Measurements from ENCODE around the gene SLC25A47.

SLC25A47 gene

GRCh38 chr14:100291305-100292075 lies 31.6 kb upstream of the SLC25A47 start:
- Histone ChIP-seq H3K79me2 (ENCODE audit: insufficient read depth, low read length) (no peaks in the 10 kb centered on the region), H2AFZ (ENCODE audit: low read length) (no peak overlapping the region), H3F3A (ENCODE audit: low read depth) (no peaks in the 10 kb centered on the region), H3K27me3 (ENCODE audit: insufficient read depth, low read length, poor library complexity, severe bottlenecking) (no peaks in the 10 kb centered on the region), H3K4me2 (ENCODE audit: low read depth, low read length, poor library complexity, severe bottlenecking) (no peak overlapping the region), H3K9ac (ENCODE audit: low read depth, low read length, poor library complexity, severe bottlenecking) (no peak overlapping the region), H3K36me3 (ENCODE audit: insufficient read depth, low read length) (peaks cover 26% of the 10 kb centered on the region; the same call in 1 of the 2 replicates), H3K9me3 (ENCODE audit: insufficient read depth, low read depth, low read length) (no peaks in the 10 kb centered on the region), H3K4me1 (ENCODE audit: insufficient read depth, low read length, poor library complexity, severe bottlenecking) (no peaks in the 10 kb centered on the region), H3K4me3 (ENCODE audit: low read length, poor library complexity, severe bottlenecking) (no peak overlapping the region), H3K9me2 (replicated peaks; ENCODE audit: low read depth, low read length) (no peaks in the 10 kb centered on the region), H4K20me1 (ENCODE audit: insufficient read depth, low read length, poor library complexity, severe bottlenecking) (no peaks in the 10 kb centered on the region)
- TF ChIP-seq EZH2phosphoT487 (IDR thresholded peaks at IDR 0.05; ENCODE audit: borderline replicate concordance): no peak
- TF ChIP-seq CTCF (conservative IDR thresholded peaks at IDR 0.05; ENCODE audit: low read length): no peak

- H3K4me1 ChIP-seq (ENCODE audit: insufficient read depth, low read length, poor library complexity, severe bottlenecking): no peaks in the 10 kb centered on the region
- H3K36me3 ChIP-seq (ENCODE audit: insufficient read depth, low read length): peaks cover 26% of the 10 kb centered on the region; the same call in 1 of the 2 replicates
- no peaks in the 10 kb centered on the region for H3K27me3 ChIP-seq (ENCODE audit: insufficient read depth, low read length, poor library complexity, severe bottlenecking)
- no peaks in the 10 kb centered on the region for H3F3A ChIP-seq (ENCODE audit: low read depth)
- no peaks in the 10 kb centered on the region for H3K79me2 ChIP-seq (ENCODE audit: insufficient read depth, low read length)
- H3K9ac ChIP-seq (ENCODE audit: low read depth, low read length, poor library complexity, severe bottlenecking): no peak overlapping the region
- no peak overlapping the region for H3K4me2 ChIP-seq (ENCODE audit: low read depth, low read length, poor library complexity, severe bottlenecking)
- no peak overlapping the region for H2AFZ ChIP-seq (ENCODE audit: low read length)
- H3K9me3 ChIP-seq (ENCODE audit: insufficient read depth, low read depth, low read length): no peaks in the 10 kb centered on the region
- H3K9me2 ChIP-seq (replicated peaks; ENCODE audit: low read depth, low read length): no peaks in the 10 kb centered on the region
- no peak for TF ChIP-seq CTCF (conservative IDR thresholded peaks at IDR 0.05; ENCODE audit: low read length)
- TF ChIP-seq EZH2phosphoT487 (IDR thresholded peaks at IDR 0.05; ENCODE audit: borderline replicate concordance): no peak
- H4K20me1 ChIP-seq (ENCODE audit: insufficient read depth, low read length, poor library complexity, severe bottlenecking): no peaks in the 10 kb centered on the region
- no peak overlapping the region for H3K4me3 ChIP-seq (ENCODE audit: low read length, poor library complexity, severe bottlenecking)
Observed at GRCh38 chr14:100292301-100292775, 30.8 kb upstream of the SLC25A47 start.

- H3K4me1 ChIP-seq (ENCODE audit: insufficient read depth, low read length, poor library complexity, severe bottlenecking): no peaks in the 10 kb centered on the region
- no peaks in the 10 kb centered on the region for H4K20me1 ChIP-seq (ENCODE audit: insufficient read depth, low read length, poor library complexity, severe bottlenecking)
- no peaks in the 10 kb centered on the region for H3F3A ChIP-seq (ENCODE audit: low read depth)
- no peaks in the 10 kb centered on the region for H3K27me3 ChIP-seq (ENCODE audit: insufficient read depth, low read length, poor library complexity, severe bottlenecking)
- H3K4me3 ChIP-seq (ENCODE audit: low read length, poor library complexity, severe bottlenecking): no peak overlapping the region
- no peaks in the 10 kb centered on the region for H3K79me2 ChIP-seq (ENCODE audit: insufficient read depth, low read length)
- H3K9me3 ChIP-seq (ENCODE audit: insufficient read depth, low read depth, low read length): no peaks in the 10 kb centered on the region
- H3K36me3 ChIP-seq (ENCODE audit: insufficient read depth, low read length): peaks cover 27% of the 10 kb centered on the region; the same call in 1 of the 2 replicates
- H2AFZ ChIP-seq (ENCODE audit: low read length): no peak overlapping the region
- no peak for TF ChIP-seq CTCF (conservative IDR thresholded peaks at IDR 0.05; ENCODE audit: low read length)
- TF ChIP-seq EZH2phosphoT487 (IDR thresholded peaks at IDR 0.05; ENCODE audit: borderline replicate concordance): no peak
- H3K4me2 ChIP-seq (ENCODE audit: low read depth, low read length, poor library complexity, severe bottlenecking): no peak overlapping the region
- H3K9ac ChIP-seq (ENCODE audit: low read depth, low read length, poor library complexity, severe bottlenecking): no peak overlapping the region
- no peaks in the 10 kb centered on the region for H3K9me2 ChIP-seq (replicated peaks; ENCODE audit: low read depth, low read length)
Observed at GRCh38 chr14:100292776-100293461, 30.2 kb upstream of the SLC25A47 start.
